ENCODE results near the gene KRT8.

The KRT8 gene

DNA sequence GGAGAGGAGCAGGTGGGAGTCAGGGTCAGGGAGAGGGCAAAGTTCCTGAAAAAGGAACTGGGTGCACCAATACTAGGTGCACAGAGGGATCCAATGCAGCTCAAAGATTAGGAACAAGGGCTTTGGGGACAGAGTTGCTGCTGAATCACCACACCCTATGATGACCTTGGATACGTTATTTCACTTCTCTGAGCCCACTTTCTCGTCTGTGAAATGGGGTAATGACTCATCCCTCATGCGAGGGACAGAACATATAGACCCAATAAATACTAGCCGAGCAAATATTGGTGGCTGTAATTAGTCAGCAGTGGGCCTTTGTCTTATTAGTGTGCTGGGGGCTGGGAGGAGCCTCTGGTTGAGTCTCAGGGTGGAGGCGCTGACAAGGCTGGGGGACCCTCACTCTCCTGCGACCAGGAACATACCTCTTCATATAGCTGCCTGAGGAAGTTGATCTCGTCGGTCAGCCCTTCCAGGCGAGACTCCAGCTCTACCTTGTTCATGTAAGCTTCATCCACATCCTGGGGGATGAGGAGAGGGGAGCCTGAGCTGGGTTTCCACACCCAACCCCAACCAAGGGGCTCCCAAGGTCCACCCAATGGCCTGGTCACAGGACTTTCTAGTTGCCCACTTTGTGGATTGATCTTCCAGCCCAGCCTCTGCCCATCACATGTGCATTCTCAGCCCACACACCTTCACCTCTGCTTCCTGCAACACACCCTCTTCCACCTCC, 4.5 kb downstream of the KRT8 start:
- TF ChIP-seq, protein P1, sequence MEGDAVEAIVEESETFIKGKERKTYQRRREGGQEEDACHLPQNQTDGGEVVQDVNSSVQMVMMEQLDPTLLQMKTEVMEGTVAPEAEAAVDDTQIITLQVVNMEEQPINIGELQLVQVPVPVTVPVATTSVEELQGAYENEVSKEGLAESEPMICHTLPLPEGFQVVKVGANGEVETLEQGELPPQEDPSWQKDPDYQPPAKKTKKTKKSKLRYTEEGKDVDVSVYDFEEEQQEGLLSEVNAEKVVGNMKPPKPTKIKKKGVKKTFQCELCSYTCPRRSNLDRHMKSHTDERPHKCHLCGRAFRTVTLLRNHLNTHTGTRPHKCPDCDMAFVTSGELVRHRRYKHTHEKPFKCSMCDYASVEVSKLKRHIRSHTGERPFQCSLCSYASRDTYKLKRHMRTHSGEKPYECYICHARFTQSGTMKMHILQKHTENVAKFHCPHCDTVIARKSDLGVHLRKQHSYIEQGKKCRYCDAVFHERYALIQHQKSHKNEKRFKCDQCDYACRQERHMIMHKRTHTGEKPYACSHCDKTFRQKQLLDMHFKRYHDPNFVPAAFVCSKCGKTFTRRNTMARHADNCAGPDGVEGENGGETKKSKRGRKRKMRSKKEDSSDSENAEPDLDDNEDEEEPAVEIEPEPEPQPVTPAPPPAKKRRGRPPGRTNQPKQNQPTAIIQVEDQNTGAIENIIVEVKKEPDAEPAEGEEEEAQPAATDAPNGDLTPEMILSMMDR (IDR thresholded peaks at IDR 0.05; ENCODE audit: insufficient read depth, missing control alignments): no peak
- no peak for FAIRE-seq

DNA sequence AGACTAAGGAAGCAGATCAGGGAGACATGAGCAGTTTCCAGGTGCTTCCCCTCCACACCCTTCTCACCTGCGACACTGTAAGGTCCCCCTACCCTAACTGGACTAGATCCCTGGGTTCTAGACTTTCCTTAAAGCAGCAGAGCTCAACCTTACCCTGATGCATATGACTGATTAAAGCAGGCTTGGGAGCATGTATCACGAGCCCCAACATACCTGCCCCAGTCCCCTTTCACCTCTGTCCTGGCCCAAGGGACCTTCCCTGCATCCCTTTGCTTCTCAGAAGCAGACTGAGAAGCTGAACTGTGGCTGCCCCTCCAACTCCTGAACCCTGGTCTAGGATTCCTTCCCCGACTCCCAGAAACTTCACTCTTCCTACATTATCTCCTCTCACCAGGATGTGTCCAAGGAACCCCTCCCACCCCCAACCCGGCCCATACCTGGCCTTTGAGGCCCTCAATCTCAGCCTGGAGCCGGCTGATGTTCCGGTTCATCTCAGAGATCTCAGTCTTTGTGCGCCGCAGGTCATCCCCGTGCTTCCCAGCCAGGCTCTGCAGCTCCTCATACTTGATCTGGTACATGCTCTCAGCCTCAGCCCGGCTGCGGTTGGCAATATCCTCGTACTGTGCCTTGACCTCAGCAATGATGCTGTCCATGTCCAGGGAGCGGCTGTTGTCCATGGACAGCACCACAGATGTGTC, 5.4 kb downstream of the KRT8 start:
- no peak for FAIRE-seq
- no peak for DNase-seq (ENCODE audit: insufficient read length, low spot score)
- TF ChIP-seq, protein P1 (IDR thresholded peaks at IDR 0.05; ENCODE audit: insufficient read depth, missing control alignments): no peak

More for the DNA sequence above, 4.5 kb downstream of the KRT8 start:
- no peak for DNase-seq (ENCODE audit: insufficient read length, low spot score)

DNA sequence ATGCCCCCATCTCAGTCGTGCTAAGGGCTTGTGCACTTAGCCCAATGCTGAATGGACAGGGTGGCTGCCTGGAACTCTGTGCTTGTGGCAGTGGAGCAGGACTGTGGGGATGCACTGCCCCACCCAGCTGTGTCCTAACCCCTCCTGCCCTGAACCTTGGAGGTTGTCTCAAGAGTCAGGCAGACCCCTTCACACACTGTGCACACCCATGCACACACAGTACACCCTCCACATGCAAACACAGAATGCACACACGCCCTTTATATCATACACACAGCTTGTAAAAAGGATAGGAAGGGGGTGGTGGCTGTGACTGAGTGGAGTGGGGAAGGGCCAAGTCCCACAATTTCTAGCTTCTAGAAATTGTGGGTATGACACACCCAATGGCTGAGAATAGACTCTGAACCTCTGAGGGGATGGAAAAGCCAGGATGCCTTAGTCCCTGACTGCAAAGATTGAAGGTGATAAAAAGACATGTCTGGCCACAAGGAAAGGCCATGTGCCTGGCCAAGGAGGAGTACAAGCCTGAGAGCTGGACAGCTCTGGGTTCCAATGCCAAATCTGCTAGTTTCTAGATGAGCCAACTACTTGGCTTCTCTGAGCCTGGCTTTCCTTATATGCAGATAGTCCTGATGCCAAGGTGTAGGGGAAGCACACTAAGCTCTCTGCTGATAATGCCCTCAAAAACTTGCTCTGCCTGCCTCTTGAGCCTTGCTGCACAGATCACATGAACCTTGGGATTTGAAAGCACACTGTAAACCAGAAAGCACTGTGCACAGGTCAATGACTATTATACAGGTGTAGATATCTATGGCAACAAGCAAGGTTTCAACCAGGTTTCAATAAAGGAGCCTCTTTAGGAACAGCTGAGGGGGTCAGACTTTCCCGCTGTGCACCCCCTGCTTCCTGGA, 8.4 kb downstream of the KRT8 start:
- DNase-seq (ENCODE audit: insufficient read length, low spot score): no peak
- TF ChIP-seq, protein P1 (IDR thresholded peaks at IDR 0.05; ENCODE audit: insufficient read depth, missing control alignments): no peak
- no peak for FAIRE-seq

DNA sequence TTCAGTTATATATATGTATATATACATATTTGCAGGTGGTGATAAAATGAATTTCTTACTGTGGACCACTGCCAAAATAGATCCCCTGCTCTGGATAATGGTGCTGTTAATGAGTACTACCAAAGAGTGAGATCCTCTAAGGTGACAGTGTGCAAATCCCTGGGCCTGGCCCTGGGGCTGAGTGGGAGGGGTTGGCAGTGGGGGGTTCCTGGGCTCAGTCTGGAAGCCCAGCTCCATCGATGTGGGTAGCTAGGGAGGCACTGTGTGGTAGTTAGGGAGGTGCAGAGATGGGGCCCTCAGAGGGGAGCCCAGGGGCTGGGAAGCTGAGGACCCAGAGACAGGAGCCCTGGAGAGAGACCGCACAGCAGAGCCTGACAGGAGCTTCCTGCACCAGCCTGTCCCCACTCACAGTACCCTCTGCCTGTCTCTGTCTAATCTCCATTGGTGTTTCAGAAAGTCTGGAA, 9.1 kb downstream of the KRT8 start:
- TF ChIP-seq, protein P1 (IDR thresholded peaks at IDR 0.05; ENCODE audit: insufficient read depth, missing control alignments): no peak
- no peak for FAIRE-seq
- no peak for DNase-seq (ENCODE audit: insufficient read length, low spot score)

- TF ChIP-seq, protein P1 (IDR thresholded peaks at IDR 0.05; ENCODE audit: insufficient read depth, missing control alignments): no peak
Measured at GRCh38 chr12:52892974-52893373, 11.9 kb downstream of the KRT8 start.

DNA sequence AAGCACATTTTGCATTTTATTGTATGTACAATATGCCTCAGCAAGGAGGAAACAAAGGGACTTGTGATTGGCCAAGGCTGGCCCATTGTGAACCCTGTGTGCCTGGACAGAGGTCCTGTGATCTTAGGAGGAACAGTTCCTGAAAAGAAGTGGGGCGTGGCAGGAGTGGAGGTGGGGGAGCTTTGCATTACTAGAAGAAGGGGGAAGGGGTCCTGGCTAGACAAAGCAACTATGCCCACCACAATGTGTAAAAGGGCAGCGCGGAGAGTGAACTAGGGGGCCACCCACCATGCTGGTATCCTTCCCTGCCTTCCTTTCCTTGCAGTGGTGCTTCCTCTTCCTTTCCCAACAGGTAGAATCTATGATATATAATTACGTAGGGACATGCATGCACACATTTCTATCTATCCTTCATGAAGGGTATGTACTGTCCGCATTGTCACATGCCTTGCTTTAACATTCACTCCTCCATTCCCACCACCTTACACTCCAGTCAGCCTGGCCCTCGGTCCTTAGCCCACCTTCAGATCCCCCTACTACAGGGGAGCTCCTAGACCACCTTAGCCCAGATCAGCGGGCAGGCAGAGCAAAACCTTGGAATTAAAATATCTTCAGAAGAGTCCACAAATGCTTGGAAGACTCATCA, 12.5 kb downstream of the KRT8 start:
- DNase-seq (ENCODE audit: insufficient read length, low spot score) (no peak), FAIRE-seq (no peak)
- TF ChIP-seq, protein P1 (IDR thresholded peaks at IDR 0.05; ENCODE audit: insufficient read depth, missing control alignments): no peak

More at GRCh38 chr12:52892974-52893373, 11.9 kb downstream of the KRT8 start:
- DNase-seq (ENCODE audit: insufficient read length, low spot score): no peak
- FAIRE-seq: no peak

All from D721Med (cell line).